T-helper 1 cell treated with Interleukin-12 subunit alpha and Interleukin-12 subunit beta and Interleukin-4 antibody, amounts not matched to agents 30 ng/mL and 1 ng/mL, for 36 hours (primary cell): Measurements from ENCODE around the gene LRP1B. TPM values are rescaled to one million over a fixed set of nuclear protein-coding genes. Genes with fewer than 3 reads are reported as not detected.
"Not testable (repeated sequence)": the region's sequence is repeated elsewhere in the genome, so short reads cannot be mapped to it uniquely, and the experiment has no call there.

Experiments used
- intact Hi-C: fragments of 100-400 bp; cut with micrococcal nuclease; formaldehyde crosslinking; loops from one replicate; pipeline ENCODE4 v1.15.1; 2024
- total RNA-seq: library from RNA; stranded (reverse); gene quantifications from 2 replicates; pipeline ENCODE4 v1.2.3, GENCODE V29; 2022

Gene LRP1B
- total RNA-seq, 1 donor from 2014 or later, result not detected

DNA sequence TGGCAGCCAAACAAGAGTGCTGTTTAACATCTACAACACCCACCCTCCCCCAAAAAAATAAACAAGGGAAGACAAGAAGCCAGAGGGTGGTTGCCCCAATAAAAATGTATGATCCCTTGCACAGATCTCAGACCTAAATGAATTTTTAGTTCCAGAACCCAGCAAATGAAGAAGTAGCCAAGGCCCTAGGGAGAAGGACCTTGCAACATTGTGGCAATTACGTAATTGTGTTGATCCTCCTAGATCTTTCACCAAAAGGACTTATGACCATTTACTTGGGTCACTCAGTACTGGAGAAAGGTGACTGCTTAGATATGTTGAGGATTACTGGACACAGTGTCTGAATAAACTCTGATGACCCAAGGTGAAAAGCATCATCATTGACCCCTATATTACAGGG lies 1393.8 kb downstream of the LRP1B start:
- intact Hi-C loops, result no loop called here

DNA sequence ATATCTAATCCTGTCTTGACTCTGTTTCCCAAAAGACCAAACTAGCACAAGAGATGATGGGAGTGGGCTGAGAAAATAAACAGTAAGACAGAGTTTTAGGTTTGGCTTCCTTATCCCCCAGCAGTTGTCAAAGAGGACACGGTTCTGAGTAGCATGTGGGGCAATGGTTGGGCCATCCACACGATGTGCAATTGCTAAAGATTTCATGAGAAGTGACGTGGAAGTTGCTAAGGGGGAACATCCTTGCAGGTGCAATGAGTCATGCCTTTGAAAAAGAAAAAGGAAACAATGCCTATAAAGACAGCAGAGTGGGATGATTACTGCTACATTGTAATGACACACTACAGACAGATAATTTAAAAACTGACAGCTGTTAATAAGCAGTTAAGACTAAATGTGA lies 1395.8 kb downstream of the LRP1B start:
- intact Hi-C loops, result no loop called here

DNA sequence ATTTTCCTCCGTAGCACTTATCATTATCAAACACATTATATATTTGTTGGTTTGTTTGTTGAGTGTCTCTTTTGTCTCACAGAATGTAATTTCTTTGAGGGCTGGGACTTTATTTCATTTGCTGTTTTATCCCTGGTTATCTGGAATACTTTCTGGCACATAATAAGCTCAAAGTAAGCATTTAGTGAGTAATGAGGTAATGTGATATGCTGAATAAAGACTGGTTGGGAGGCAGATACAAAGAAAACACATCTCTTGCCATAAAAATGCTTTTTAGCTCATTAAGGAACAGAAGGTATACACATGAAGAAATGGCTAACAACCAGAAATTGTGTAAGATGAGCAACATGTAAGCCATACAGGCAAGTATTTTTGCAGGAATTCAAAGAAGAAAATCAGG lies 1411.8 kb downstream of the LRP1B start:
- intact Hi-C loops, result no loop called here

DNA sequence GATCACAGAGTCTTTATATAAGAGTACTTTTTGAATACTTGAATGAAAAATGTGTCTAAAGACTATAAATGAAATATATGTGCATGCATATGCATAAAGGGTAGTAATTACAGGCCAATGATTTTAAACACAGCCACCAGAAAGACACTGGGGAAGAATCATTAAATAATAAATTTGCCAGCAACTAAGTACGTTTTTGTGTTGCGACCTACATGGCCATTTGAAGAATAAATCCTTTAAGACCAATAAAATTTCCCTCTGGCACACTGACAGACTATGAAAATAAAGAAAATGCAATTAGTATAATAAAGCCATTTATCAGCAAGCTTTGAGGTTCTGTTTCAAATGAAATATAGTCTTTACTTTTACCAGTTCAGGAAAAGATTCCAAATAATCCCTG lies 1413.3 kb downstream of the LRP1B start:
- intact Hi-C loops, result no loop called here

DNA sequence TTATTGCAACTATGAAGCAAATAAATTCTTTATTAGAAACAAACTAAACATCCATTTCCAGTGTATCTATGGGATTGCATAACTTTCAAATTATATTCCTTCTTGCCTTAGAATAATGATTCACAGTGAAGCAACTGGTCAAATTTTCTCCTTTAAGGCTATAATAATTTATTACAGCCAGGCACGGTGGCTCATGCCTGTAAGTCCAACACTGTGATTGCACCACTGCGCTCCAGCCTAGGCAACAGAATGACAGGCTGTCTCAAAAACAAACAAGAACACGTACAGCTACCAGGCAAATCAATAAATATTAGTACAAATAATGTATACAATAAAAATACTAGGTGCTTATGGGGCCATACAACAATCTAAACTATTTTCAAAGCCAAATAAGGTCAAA lies 1416.2 kb downstream of the LRP1B start:
- intact Hi-C loops, result no loop called here

DNA sequence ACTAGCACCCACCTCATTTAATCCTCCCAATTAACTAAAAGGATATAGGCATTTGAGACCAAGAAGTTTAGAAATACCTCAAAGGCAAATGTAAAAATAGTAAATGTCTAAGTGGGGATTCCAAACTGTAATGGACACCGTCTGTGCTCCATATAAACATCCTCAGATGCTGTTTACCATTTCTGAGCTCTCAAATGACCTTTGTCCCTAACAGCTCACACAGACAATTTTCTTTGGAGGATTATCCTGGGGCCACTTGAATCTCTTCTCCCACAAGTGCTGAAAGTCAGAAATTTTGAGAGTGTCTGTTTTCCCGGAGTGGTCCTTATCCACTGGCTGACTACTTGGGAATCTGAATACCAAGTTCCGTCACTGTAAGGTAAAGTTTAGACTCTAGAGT lies 1418.9 kb downstream of the LRP1B start:
- intact Hi-C loops, result no loop called here

DNA sequence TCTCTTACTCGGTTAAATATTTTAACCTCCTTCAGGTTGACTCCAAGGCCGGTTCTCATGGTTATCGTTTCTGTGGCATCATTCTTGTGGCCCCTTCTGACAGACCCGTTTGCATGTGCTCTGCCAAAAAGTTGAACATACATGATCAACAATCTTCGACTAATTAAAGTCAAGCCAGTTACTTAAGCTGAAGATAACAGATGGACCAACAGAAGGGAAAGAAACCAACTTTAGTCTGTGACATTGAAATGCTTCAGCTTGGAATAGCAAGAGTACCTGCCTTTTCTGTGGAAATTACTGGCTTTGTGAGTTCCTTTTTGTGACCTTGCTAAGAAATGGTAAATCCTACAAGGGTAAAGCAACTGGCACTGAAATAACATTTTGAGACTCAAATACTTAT lies 1429.1 kb downstream of the LRP1B start:
- intact Hi-C loops, result no loop called here

DNA sequence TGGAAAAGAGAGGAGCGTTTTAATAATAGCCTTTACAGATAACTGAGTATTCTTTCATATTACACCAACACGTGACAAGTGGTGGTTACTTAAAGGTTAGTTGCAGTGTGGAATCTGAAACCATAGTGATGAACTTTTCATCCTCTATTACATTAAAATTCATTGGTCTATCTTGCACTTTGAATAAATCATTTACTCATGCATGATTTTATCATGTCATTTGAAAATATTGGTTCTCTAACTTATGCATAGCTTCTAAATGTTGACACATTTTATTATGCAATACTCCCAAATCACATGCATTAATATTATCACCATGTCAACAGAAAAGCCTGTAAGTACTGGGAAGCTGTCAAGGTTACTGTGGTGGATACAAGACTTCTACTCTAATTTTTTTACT lies 1432.2 kb downstream of the LRP1B start:
- intact Hi-C loops, result no loop called here

DNA sequence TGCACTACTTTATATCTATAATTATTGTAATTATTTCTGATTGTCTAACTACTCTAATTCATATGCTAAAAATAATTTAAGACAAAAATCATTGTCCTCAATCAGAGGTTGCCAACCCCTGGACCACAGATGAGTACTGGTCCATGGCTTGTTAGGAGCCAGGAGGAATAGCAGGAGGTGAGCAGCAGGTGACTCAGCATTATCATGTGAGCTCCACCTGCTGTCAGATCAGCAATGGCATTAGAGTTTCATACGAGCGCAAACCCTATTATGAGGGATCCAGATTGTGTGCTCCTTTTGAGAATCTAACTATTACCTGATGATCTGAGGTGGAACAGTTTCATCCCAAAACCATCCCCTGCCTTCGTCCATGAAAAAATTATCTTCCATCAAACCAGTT lies 1434.4 kb downstream of the LRP1B start:
- intact Hi-C loops, result no loop called here

DNA sequence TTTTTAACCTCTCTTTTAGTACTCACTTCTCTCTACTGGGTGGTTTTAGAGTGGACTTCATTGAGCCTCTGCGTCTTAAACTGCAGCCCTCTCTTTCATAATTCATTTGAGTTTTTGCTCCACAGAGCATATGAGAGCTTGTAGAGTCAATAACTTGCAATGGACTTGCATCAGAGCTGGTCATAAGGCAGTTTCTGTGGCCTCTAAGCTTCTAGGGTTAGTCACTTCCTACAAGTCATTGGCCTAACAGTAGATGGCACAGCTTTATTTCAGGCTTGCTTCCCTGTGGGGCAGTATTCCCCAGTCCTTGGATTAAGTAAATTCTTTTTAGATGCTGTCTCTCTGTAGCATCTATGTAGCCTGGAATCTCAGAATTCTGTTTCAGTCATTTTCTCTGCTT lies 1435.7 kb downstream of the LRP1B start:
- intact Hi-C loops, result no loop called here

DNA sequence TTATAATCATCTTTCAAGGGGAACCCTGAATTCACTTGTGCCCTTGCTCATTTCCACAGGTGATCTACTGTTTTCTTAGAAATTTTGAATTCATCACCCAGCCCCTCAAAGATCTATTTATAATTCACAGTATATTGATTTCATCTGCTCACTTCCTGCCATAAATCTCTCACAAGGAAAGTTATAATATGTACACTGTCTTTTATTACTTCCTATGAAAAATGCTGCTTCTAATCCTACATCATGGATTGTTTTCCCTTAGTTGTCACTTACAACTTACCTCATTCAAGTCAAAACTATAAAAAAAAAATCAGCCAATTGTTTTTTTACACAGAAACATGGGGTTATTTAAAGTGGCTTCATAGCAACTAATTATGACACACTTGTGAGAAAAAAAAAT lies 1443.0 kb downstream of the LRP1B start:
- intact Hi-C loops, result no loop called here

DNA sequence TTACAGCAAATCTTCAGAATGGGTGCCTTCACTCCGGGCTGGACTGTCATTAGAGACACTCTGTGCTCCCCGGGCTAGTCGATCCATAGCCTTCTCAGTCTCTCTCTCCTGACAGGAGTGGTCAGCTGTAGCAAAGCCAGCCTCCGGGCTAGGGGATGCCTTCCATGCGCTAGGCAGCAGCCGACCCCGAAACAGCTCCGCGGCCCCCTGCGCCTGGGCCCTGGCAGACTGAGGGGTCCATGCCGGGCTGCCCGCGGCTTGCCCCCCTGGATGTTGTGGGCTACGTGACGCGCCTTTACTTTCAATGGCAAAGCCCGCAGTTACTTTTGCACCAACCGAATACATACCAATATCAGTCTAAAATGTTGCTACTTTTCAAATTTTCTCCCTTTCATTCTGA lies 1447.2 kb downstream of the LRP1B start:
- intact Hi-C loops, result no loop called here

DNA sequence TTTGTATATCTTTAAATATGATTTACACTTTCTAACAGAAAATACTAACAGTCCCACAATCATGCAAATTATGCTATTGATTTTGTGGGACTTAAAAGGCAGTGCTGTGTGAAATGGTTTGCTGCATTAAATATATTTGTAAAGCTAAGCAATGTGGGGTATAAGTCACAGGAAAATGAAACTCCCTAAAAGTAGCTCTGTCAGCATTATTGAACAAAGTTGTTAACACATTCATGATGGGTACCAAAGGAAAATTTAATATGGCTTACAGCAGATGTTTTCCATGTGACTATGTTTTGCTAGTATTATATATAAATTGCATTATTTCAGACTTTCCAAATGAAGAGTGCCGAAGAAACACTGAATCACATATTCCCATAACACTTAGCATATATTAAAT lies 1450.0 kb downstream of the LRP1B start:
- intact Hi-C loops, result no loop called here

DNA sequence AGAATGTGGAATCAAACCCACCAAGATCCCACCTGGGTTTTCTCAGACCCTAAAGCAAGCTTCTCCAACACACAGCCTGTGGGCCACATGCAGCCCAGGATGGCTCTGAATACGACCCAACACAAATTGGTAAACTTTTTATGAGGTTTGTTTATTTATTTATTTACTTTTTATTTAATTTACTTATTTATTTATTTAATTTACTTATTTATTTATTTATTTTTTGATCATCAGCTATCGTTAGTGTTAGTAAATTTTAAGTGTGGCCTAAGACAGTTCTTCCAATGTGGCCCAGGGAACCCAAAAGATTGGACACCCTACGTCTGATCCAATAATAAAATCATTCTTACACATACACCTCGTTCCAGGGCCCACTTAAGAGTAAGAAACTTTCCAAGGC lies 1451.1 kb downstream of the LRP1B start:
- intact Hi-C loops, result no loop called here

DNA sequence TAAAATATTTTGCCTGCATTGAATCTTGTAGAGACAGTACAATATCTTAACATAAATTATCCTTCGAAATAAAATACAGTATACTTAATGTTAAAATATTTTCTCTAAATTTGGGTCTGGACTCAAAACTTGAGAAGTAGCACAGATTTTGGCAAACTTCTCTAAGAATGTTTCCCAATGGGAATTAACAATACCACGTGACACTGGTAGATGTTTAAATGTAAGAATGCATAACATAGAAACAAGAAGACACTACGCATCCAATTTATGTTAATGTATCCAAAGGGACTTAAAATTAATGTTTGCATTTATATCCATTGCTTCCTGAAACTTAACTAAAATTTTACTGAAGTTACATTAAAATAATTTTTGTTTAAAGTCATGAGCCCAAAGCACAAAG lies 1460.9 kb downstream of the LRP1B start:
- intact Hi-C loops, result no loop called here

DNA sequence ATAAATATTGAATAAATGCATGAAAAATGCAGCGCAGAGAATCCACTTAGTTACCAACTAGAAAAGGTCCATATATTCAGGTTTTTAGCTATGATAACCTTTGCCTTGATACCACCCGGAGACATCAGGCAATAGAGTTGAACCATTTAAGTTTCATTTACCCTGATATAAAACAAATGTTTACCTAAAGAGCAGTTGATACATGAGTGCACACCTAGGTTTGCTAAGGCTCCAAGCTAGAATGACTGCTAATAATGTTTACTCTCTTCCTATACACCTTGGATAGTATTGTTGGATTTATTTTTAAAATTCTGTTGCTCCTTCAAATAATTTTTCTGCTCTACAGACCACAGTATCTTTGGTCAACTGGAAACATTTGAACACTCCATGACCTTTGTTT lies 1463.6 kb downstream of the LRP1B start:
- intact Hi-C loops, result no loop called here

DNA sequence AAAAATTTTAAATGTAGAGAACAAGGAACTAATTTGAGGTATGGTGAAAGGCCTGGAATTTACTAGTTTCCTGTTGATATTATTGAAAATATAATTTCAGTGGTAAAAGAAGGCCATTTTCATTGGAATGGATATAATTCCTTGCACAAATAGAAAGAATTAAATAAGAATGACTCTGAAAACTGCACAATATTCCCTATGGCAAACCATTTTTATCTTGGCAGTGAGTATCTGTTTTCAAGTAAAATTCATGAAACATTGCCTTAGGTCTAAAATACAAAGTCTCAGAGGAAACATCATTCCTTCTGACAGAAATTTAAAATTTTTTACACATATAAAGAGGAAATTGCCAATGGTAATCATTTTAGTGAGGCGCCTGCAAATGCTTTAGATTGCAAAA lies 1468.3 kb downstream of the LRP1B start:
- intact Hi-C loops, result no loop called here

DNA sequence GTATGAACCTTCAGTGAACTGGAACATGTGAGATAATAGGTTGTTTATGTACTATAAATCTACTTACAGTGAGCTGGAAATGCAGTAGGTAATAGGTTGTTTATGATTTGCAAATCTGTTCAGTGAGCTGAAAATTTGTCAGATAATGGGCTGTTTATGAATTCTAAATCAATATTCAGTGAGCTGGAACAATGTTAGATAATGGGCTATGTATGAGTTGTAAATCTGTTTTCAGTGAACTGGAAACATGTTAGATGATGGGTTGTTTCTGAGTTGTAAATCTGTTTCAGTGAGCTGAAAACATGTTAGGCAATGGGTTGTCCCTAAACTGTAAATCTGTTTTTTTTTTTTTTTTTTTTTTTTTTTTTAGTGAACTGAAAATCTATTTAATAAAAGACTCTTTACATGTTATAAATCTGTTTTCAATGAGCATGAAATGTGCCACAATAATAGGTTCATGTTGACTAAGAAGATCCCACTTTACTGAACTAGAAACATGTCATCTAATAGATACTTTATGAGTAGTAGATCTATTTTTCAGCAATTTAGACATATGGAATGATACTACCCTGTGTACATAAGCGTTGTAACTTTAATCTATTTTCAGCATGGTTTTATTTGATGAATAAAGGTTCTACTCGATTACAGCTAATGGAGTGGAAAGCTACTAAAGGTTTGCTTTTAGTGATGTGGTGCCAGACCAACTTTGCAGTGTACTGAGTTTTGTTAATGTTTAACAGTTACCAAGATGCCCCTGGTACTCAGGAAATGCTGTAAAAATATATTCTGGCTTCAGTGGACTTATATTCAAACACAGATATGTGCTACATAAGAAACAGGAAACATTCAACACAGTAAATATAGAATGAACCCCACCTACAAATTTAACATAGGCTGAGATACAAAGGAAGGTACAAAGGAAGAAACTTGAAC lies 1471.8 kb downstream of the LRP1B start:
- intact Hi-C loops, result no loop called here

DNA sequence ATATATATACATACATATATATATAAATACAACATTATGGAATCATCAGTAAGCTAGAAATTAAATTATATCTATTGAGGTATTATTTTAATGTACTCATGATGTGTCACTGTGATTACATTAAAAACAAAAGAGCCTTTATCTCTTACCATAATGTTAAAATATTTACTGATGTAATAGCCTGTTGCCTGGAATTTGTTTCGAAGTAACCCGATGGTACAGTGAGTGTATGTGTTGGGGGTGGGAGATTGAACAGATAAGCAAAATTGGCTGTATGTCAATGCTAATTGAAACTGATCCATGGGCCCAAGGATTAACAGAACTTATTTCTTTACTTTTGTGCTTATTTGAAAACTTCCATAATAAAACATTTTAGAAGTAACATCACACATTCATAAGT lies 1473.2 kb downstream of the LRP1B start:
- intact Hi-C loops, result no loop called here

DNA sequence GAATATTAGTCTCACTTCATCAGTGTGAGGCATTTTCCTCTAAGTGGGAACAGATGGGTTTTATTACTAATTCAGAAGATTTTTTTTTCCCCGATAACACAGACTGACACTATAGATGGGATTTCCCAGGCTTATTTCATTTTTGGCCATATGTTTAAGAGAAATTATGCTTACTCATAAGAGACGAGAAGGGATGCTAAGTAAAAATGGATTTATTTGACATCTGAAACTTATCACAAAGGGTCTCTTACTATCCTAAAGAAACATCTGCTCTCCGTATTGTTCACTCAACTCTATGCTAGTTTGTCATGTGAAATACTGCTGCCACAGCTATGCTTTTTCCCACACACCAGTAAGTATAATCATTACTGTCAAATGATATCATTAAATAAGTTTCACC lies 1476.3 kb downstream of the LRP1B start:
- intact Hi-C loops, result no loop called here

DNA sequence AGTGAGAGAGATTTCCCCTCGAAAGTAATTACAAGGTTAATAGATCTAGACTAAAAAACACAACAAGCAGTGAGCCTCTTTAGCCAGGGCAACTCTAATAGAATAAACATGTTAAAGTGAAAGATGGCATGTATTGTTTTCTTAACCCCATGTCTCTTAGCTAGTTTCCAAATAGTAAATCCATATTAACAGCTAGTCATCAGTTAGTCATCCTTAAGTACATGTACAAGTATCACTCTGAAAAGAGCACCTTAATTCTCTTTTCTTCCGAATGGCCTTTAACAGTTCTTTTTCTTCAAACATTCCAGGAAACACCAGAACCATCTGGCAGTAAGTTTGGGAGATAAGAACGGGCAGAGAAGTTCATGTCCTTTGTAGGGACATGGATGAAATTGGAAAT lies 1480.0 kb downstream of the LRP1B start:
- intact Hi-C loops, result no loop called here

DNA sequence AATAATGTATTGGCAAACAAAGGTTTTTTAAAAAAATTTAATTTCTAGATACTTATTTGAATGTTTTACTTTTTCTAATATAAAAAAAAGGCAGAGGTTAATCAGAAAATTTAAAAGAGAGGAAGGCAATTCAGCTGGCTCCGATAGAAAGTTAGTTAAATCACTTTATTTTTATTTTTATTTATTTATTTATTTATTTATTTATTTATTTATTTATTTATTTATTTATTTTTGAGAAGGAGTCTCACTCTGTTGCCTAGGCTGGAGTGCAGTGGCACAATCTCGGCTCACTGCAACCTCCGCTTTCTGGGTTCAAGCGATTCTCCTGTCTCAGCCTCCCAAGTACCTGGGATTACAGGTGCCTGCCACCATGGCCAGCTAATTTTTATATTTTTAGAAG lies 1480.7 kb downstream of the LRP1B start:
- intact Hi-C loops, result not testable (repeated sequence)

DNA sequence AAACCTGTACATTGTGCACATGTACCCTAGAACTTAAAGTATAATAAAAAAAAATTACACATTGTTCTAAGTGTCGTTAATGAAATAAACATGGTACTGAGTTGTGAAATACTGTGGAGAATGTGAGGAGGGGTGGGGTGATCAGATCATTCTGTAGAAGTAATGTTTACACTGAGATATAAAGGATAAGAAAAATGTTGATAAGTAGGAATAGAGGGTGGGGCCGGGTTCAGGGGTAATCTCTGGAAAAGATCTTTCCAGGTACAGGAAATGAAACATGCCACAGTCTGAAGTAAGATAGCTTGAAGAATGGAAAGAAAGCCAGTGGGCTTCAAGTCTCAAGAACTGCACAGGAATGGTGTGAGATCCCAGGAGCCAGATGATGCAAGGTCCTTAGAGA lies 1482.4 kb downstream of the LRP1B start:
- intact Hi-C loops, result no loop called here
